GM12892 (cell line): ENCODE measurements around the gene LRPPRC.

ENCODE experiments used
- POLR2A ChIP-seq: IDR thresholded peaks from 2 replicates; pipeline ENCODE4 v1.6.1; 2011; ENCODE audit warnings: low read depth, low read length, control low read depth
- POLR2AphosphoS5 ChIP-seq: IDR thresholded peaks from 2 replicates; pipeline ENCODE4 v1.6.1; 2011; ENCODE audit warnings: low read depth, low read length, control low read depth
- TAF1 ChIP-seq: IDR thresholded peaks from 2 replicates; pipeline ENCODE4 v1.6.1; 2011; ENCODE audit warnings: low read depth, mild to moderate bottlenecking, control low read depth, low read length, borderline replicate concordance

- TF ChIP-seq POLR2A (no peak), POLR2AphosphoS5 (no peak), TAF1 (no peak)
Observed at GRCh38 chr2:43899589-43899988, 96.2 kb downstream of the LRPPRC start.
